ENCODE results near the gene PCDHA1.

- peak; percentile 56 for TF ChIP-seq CTCF (IDR thresholded peaks at IDR 0.05)
- TF ChIP-seq ZFX (IDR thresholded peaks at IDR 0.05; ENCODE audit: borderline replicate concordance), result no peak
Measured at GRCh38 chr5:140821375-140822280, 35.7 kb downstream of the PCDHA1 start, which contains the start of gene PCDHA5.

Data from 22Rv1 (cell line).